Activated CD4-positive, alpha-beta T cell treated with anti-CD3 and anti-CD28 coated beads for 4 hours (primary cell): ENCODE results near the gene MS4A4E.
"Not testable (repeated sequence)": the region's sequence is repeated elsewhere in the genome, so short reads cannot be mapped to it uniquely, and the experiment has no call there.

ENCODE experiments used
- DNase-seq, 2 donors: peaks; one replicate each; pipeline ENCODE4 v3.0.0-alpha.2; 2020

Gene MS4A4E

DNA sequence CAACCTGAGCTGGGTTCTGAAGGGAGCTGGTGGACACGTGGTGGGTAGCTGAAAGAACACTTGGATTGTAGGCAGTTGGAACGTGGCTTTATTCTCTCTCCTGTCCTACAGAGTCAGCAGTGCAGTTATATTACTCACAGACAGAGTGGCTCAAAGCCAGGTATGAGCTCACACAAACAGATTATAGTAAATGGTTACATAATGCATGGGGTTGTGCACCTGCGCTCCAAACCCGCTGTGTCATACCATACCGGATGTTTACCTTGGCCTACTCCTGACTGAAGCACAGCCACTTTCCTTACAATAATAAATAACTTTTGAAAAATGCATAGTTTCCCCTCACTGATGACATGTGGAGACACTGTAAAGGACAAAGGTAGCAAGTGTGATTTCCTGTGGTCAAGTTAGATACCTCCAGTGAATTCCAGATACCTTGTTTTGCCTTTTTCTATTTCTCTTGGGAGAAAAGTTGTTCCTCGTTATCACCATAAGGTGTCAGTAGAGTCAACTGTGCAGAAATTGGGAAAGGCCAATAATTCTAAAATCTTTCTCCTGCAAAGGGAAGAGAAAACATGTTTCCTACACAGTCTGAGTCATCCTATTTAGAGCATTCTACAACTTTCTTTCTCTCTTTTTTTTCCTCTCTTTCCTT is 73.5 kb downstream of the MS4A4E start:
- no peak for DNase-seq

DNA sequence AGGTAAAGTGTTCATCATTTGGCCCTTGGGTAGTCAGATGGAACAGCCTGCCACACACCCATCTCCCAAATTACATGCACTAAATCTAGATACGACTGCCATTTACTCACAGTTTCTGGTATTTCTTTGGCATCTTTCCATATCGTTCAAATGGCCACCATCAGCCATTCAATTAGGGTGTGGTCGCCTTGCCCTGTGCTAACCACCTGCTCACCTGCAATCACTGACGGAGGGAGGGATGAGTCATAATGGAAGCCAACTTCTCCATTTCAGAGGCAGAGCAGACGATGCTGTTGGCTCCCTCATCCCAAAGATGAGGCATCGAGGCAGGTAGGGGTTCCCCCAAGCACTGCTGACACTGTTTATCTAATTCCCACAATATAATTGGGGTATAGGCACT is 74.6 kb downstream of the MS4A4E start:
- no peak for DNase-seq

DNA sequence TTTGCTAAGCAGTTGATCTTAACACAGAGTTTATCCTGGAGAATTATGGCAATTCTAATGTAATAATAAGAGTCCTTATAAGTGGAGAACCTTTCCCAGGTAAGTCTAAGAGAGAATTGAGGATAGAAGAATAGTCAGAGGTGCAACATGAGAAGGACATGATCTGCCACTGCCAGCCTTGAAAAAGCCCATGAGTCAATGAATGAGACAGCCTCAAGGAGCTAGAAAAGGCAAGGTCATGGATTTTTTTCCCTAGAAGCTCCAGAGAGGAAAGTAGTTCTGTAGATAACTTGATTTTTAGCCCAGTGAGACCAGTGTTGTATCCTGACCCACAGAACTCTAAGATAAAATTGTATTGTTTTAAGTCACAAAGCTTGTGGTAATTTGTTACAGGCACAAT is 77.0 kb downstream of the MS4A4E start:
- DNase-seq, result no peak

DNA sequence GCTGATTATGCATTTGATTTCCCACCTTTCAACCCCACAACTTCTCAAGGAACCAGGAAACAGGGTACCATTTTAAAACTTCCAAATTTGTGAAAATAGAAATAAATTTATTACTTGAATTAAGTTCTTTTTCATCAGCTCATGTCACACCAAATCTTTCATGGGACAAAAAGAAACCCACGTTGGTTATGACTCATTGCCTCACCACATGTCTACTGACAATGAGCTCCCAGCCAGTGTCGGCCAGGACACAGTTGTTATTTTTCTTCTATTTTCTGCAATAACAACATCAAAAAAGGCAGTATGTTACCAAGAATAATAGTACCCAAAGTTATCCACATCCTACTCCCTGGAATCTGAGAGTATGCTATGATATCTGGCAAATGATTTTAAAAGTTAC is 77.4 kb downstream of the MS4A4E start:
- DNase-seq, result no peak

DNA sequence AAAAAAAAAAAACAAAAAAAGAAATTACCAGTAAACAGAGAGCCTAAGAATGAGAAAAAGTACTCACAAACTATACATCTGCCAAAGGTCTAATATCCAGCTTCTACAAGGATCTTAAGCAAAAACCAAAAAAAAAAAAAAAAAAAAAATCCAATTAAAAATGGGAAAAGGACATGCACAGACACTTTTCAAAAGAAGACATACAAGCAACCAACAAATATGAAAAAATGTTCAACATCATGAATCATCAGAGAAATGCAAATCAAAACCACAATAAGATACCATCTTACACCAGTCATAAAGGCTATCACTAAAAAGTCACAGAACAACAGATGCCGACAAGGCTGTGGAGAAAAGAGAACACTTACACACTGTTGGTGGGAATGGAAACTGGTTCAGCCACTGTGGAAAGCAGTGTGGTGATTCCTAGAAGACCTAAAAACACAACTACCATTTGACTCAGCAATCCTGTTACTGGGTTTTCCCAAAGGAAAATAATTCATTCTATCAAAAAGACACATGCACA is 78.3 kb downstream of the MS4A4E start:
- DNase-seq, result no peak

DNA sequence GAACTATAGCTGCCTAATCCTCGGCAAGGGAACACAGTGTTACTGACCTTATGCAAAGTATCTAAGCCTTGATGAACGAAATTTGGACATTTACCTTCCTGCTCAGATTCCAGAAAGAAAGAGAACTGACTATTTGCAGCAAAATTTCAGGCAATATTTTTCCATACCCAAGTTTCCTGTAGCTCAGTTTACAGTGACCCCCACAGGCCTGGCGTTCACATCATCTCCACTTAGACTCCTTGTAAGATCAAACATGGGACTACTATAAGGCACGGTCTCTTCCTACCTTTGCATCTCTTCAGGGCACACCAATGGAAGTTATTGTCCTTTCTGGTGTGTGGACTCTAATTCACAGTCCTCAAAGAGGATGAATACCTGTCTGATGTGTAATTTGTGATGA is 81.2 kb downstream of the MS4A4E start:
- no peak for DNase-seq

DNA sequence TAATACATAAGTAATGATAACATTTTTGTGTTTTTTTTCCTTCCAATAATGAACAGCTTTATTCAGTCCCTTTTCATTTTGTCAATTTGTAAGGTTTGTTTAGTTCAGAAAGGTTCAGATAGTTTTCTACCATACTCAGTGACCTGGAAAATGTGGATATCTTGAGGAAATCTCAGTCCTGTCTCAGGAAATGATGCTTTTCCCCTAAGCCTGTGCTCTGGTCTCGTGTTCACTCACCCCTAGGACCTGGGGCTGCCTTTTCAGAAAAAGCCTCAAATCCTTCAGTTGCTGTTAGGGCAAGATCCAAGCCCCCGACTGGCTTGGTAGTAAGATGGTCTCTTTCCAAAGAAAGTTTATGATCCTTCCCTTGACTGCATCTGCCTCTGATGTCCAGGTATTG is 81.8 kb downstream of the MS4A4E start:
- no peak for DNase-seq

DNA sequence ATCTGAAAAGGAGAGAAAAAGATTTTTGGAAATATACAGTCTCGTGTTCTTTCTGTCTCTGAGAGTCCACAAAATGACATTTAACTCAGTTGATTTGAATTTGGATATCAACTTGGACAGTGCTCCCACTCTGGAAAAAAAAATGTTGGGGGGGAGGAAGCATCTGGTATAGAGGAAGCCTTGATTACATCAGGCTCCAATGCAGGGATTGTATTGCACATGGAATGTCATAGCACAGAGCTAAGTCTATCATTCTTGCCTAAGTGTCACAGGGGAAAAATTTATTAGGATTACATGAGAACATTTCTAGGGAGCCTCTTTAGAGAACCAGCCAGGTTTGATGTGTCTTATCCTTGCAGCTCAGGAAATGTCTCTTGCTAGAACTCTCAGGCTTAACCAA is 83.1 kb downstream of the MS4A4E start:
- no peak for DNase-seq

DNA sequence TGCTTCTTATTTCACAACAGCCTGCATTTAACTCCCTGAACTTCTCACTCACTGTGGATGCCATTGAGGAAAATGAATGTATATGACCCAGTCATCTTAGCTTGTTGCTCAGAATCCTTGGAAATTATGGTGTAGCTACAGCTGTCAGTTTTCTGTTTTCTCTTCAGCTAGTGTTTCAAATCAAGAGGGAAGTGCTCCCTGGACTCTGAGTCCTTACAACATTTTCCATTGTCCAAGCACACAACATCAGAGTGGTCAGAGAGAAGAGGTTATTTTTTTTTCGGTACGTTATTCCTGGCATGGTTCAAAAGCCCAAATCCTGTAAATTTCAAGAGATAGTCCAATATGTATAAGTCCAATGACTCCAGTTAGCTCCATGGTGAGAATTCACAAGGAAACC is 83.7 kb downstream of the MS4A4E start:
- no peak for DNase-seq

DNA sequence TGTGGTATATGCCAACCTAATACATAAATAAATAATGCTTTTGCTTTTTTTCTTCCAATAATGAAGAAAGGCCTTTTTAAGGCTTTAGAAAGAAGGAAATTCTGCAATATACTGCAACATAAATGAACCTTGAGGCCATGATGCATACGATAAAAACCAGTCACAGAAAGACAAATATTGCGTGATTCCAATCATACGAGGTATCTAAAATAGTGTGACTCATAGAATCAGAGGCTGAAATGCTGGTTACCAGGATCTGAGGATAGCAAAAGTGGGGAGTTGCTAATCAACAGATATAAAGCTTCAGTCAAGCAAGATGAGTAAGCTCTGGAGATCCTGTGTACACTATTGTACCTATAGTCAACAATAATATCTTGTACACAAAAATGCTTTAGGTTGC is 84.3 kb downstream of the MS4A4E start:
- DNase-seq, result no peak

DNA sequence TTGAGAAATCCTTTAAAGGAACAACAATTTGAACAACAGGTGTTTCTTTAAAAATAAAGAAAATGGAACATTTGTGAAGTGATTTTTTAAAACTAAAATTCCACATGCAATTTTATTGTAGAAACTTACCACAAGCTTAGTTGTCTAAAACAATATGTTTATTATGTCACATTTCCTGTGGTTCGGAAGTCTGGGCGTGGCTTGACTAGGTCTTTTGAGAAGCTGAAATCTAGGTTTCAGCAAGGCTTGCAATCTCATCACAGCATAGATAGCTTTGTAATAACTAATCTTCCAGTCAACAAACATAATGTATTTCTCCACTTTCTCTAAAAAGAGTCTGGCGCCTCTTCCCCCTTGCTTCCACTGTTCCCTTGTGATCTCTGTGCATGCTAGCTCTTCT is 87.0 kb downstream of the MS4A4E start:
- no peak for DNase-seq

DNA sequence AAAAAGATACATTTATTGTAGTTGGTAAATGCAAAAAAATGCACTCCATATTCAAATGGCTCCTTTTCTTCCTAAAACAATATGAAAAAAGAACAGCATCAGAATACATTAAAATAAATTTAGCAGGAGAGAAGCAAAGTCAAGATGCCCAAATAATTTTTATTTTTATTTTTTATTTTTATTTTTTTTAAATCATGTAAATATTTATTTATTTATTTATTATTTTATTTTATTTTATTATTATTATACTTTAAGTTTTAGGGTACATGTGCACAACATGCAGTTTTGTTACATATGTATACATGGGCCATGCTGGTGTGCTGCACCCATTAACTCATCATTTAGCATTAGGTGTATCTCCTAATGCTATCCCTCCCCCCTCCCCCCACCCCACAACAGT is 90.2 kb downstream of the MS4A4E start:
- DNase-seq, result not testable (repeated sequence)

DNA sequence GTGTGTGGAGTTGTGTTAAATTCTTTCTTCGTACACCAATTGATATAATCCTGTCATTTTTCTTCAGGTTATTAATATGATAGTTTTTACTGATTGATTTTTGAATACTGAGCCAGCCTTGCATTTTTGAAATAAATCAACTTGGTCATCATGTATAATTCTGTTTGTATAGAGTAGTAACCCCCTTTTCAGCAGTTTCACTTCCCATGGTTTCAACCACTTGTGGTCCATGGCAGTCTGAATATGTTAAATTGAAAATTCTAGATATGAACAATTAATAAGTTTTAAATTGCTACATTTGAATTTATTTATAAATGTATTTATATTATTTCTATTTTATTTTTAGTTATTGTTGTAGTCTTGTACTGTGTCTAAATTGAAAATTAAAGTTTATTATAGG is 92.7 kb downstream of the MS4A4E start:
- DNase-seq, result no peak
